PC-3 (cell line): ENCODE results near the gene C8A. TPM values are rescaled to one million over a fixed set of nuclear protein-coding genes. Genes with fewer than 3 reads are reported as not detected.

Experiments
- ATAC-seq: fragments of 200-7000 bp; cut with Tn5 transposase; 2 replicates; pipeline ENCODE4 v1.9.1; 2020; ENCODE audit warnings: mild to moderate bottlenecking, moderate library complexity
- BruUV-seq: library from RNA; stranded (reverse); fragments of 400-500 nt; replicated peaks from 2 replicates; lab custom pipeline; 2021; lab: Mats Ljungman, UMichigan
- CTCF ChIA-PET: fragments of 300-600 bp; sonication (Branson Sonifier 250); formaldehyde crosslinking; loops from one replicate; lab custom pipeline; 2022; ENCODE audit warnings: antibody characterized with exemption; lab: Charles Lee
- POLR2A ChIA-PET: fragments of 300-600 bp; sonication (Branson Sonifier 250); formaldehyde crosslinking; loops from one replicate; lab custom pipeline; 2022; ENCODE audit warnings: antibody characterized with exemption; ENCODE audit not compliant: unreplicated experiment; lab: Charles Lee
- DNase-seq: peaks from one replicate; pipeline ENCODE4 v3.0.0-alpha.2; 2015
- H2AFZ ChIP-seq: fragments of 300-600 bp; sonication (generic); 2 replicates; pipeline ENCODE4 v1.6.0; 2016; ENCODE audit warnings: antibody characterized with exemption, low read length
- H3F3A ChIP-seq: fragments of 300-600 bp; sonication (generic); one replicate; pipeline ENCODE4 v1.6.0; 2017; ENCODE audit warnings: antibody characterized with exemption, low read length, control low read depth, mild to moderate bottlenecking; ENCODE audit not compliant: unreplicated experiment
- H3K27ac ChIP-seq: fragments of 300-600 bp; sonication (generic); 2 replicates; pipeline ENCODE4 v1.5.1; 2016; ENCODE audit warnings: mild to moderate bottlenecking, low read length
- H3K27me3 ChIP-seq: fragments of 300-600 bp; sonication (generic); 2 replicates; pipeline ENCODE4 v1.6.1; 2016; ENCODE audit warnings: low read length, mixed read lengths
- H3K36me3 ChIP-seq: fragments of 300-600 bp; sonication (generic); 2 replicates; pipeline ENCODE4 v1.6.1; 2016; ENCODE audit warnings: low read depth, mixed run types, low read length, mixed read lengths
- H3K4me1 ChIP-seq: fragments of 300-600 bp; sonication (generic); 2 replicates; pipeline ENCODE4 v1.5.1; 2016; ENCODE audit warnings: low read length; ENCODE audit not compliant: insufficient read depth
- H3K4me2 ChIP-seq: fragments of 300-600 bp; sonication (generic); 2 replicates; pipeline ENCODE4 v1.6.0; 2016; ENCODE audit warnings: low read length
- H3K4me3 ChIP-seq: fragments of 300-600 bp; sonication (generic); 2 replicates; pipeline ENCODE4 v1.5.1; 2016; ENCODE audit warnings: mild to moderate bottlenecking, low read length, mixed read lengths
- H3K79me2 ChIP-seq: fragments of 300-600 bp; sonication (generic); 2 replicates; pipeline ENCODE4 v1.6.1; 2017; ENCODE audit warnings: low read length, mixed read lengths
- H3K9ac ChIP-seq: fragments of 300-600 bp; sonication (generic); 2 replicates; pipeline ENCODE4 v1.6.0; 2016; ENCODE audit warnings: mild to moderate bottlenecking, low read length
- H3K9me2 ChIP-seq: fragments of 300-600 bp; sonication (generic); replicated peaks from 2 replicates; pipeline ENCODE4 v1.6.1; 2016; ENCODE audit warnings: mixed run types, low read length, mixed read lengths
- H3K9me3 ChIP-seq: fragments of 300-600 bp; sonication (generic); 2 replicates; pipeline ENCODE4 v1.6.1; 2016; ENCODE audit warnings: low read length, mixed read lengths
- H4K20me1 ChIP-seq: fragments of 300-600 bp; sonication (generic); 2 replicates; pipeline ENCODE4 v1.6.1; 2016; ENCODE audit warnings: low read length, mixed read lengths
- CTCF ChIP-seq: fragments of 300-600 bp; sonication (generic); conservative IDR thresholded peaks from 2 replicates; pipeline ENCODE4 v1.5.1; 2017; ENCODE audit warnings: antibody characterized with exemption, low read depth, mild to moderate bottlenecking, low read length
- EZH2 ChIP-seq: fragments of 300-600 bp; sonication (generic); IDR thresholded peaks from one replicate; pipeline ENCODE4 v1.6.1; 2017; ENCODE audit warnings: antibody characterized with exemption, mild to moderate bottlenecking, low read length; ENCODE audit not compliant: unreplicated experiment
- EZH2phosphoT487 ChIP-seq: fragments of 300-600 bp; sonication (generic); IDR thresholded peaks from 2 replicates; pipeline ENCODE4 v1.6.1; 2018; ENCODE audit warnings: mild to moderate bottlenecking, antibody characterized with exemption, low read length, borderline replicate concordance
- intact Hi-C: fragments of 100-400 bp; cut with micrococcal nuclease; formaldehyde crosslinking; loops from 2 replicates; pipeline ENCODE4 v1.9.0; 2023
- total RNA-seq: library from RNA; depleted of rRNA; stranded (reverse); fragments of >200 nt; gene quantifications from 2 replicates; pipeline ENCODE4 v1.2.3, GENCODE V29; 2014

C8A gene
- total RNA-seq, 1 experiment from 2014 or later, result not detected

GRCh38 chr1:56965191-56965590, 110.6 kb downstream of the C8A start:
- ATAC-seq (no peak), DNase-seq (no peak)
- intact Hi-C loops, result no loop called here
- BruUV-seq, result no TSS peak
- no peak overlapping the region for H2AFZ ChIP-seq
- no peak for TF ChIP-seq EZH2
- no peaks in the 10 kb centered on the region for H3K9me2 ChIP-seq
- H3K4me2 ChIP-seq, result no peak overlapping the region
- H4K20me1 ChIP-seq, result no peaks in the 10 kb centered on the region
- no peak overlapping the region for H3K4me3 ChIP-seq
- CTCF ChIA-PET, result no interaction called here
- H3K79me2 ChIP-seq, result no peaks in the 10 kb centered on the region
- H3K9me3 ChIP-seq, result no peaks in the 10 kb centered on the region
- no peaks in the 10 kb centered on the region for H3F3A ChIP-seq
- H3K27ac ChIP-seq, result no peak overlapping the region
- no peaks in the 10 kb centered on the region for H3K36me3 ChIP-seq
- POLR2A ChIA-PET, result no interaction called here
- H3K27me3 ChIP-seq, result peaks cover 47% of the 10 kb centered on the region
- no peaks in the 10 kb centered on the region for H3K4me1 ChIP-seq
- H3K9ac ChIP-seq, result no peak overlapping the region

GRCh38 chr1:56965916-56966697, 111.5 kb downstream of the C8A start, which contains the start of gene C8B:
Gene C8B, minus strand, starts transcription at chr1:56966015. Its CDS starts 67 bp downstream, at chr1:56965948.
- Histone ChIP-seq H3K27me3 (peaks cover 44% of the 10 kb centered on the region), H3K4me3 (no peak within 1 kb of the TSS), H3K9ac (no peak within 1 kb of the TSS), H3K4me2 (no peak within 1 kb of the TSS), H3F3A (no peaks in the 10 kb centered on the region), H2AFZ (no peak within 1 kb of the TSS), H3K9me2 (no peaks in the 10 kb centered on the region), H3K36me3 (no peaks in the 10 kb centered on the region), H3K27ac (no peak within 1 kb of the TSS), H3K79me2 (no peaks in the 10 kb centered on the region), H3K4me1 (no peaks in the 10 kb centered on the region), H3K9me3 (no peaks in the 10 kb centered on the region), H4K20me1 (no peaks in the 10 kb centered on the region)
- DNase-seq, result no peak
- POLR2A ChIA-PET, result no interaction called here
- intact Hi-C loops, result no loop called here
- ATAC-seq, result no peak
- TF ChIP-seq EZH2 (no peak), EZH2phosphoT487 (no peak)
- BruUV-seq, result no TSS peak
- CTCF ChIA-PET, result no interaction called here

GRCh38 chr1:56966698-56966999, 112.1 kb downstream of the C8A start:
- no peak overlapping the region for H3K9ac ChIP-seq
- ATAC-seq (no peak), DNase-seq (no peak)
- H3K27ac ChIP-seq, result no peak overlapping the region
- H3K9me3 ChIP-seq, result no peaks in the 10 kb centered on the region
- H3K79me2 ChIP-seq, result no peaks in the 10 kb centered on the region
- H2AFZ ChIP-seq, result no peak overlapping the region
- intact Hi-C loops, result no loop called here
- no peaks in the 10 kb centered on the region for H4K20me1 ChIP-seq
- peaks cover 42% of the 10 kb centered on the region for H3K27me3 ChIP-seq
- BruUV-seq, result no TSS peak
- POLR2A ChIA-PET, result no interaction called here
- no peak overlapping the region for H3K4me3 ChIP-seq
- no peaks in the 10 kb centered on the region for H3K9me2 ChIP-seq
- no peaks in the 10 kb centered on the region for H3F3A ChIP-seq
- CTCF ChIA-PET, result no interaction called here
- no peak overlapping the region for H3K4me2 ChIP-seq
- no peaks in the 10 kb centered on the region for H3K4me1 ChIP-seq
- no peaks in the 10 kb centered on the region for H3K36me3 ChIP-seq
- no peak for TF ChIP-seq EZH2phosphoT487
- TF ChIP-seq CTCF, result no peak
- TF ChIP-seq EZH2, result no peak
